GM12891 (cell line): ENCODE measurements around the gene PTTG1IP2.

Source experiments
- POLR2A ChIP-seq: IDR thresholded peaks from 2 replicates; pipeline ENCODE4 v1.6.1; 2011; ENCODE audit warnings: low read depth, low read length, control low read depth
- TAF1 ChIP-seq: IDR thresholded peaks from 2 replicates; pipeline ENCODE4 v1.6.1; 2011; ENCODE audit warnings: low read depth, low read length, control low read depth

DNA sequence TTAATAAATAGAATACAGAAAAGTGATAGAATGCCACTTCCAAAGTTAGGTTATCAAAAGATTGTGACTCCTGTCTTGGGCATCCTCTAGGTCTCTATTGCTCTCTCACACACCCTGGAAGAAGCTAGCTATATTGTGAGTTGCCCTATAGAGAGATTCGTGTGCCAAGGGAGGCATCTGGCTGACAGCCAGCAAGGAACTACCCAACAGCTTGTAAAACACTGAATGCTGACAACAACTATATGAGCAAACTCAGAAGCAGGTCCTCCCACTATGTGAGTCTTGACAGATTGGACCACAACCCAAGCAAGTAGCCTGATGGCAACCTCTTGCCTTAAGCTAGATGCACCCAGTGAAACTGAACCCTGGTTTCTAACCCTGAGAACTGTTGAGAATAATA lies 71.0 kb downstream of the PTTG1IP2 start:
- TF ChIP-seq POLR2A, result no peak
- TF ChIP-seq TAF1, result no peak
